Adrenal gland (tissue), 5 donors: ENCODE measurements around the gene PLEKHG4B.

Experiments
- CTCF ChIP-seq, 6 experiments: fragments of 450-650 bp in 4 of 6; fragments of 200-600 bp in 2 of 6; sonication (generic) in 1 of 6; IDR thresholded peaks; 1 replicate in 5 of 6; 2 replicates in 1 of 6; pipeline versions ENCODE4 v1.5.1 to v1.8.0; 2016 to 2021; ENCODE audit warnings: antibody characterized with exemption in 6 of 6, mild to moderate bottlenecking in 2 of 6, moderate library complexity in 1 of 6
- POLR2A ChIP-seq, 2 donors: fragments of 450-650 bp; IDR thresholded peaks; one replicate each; pipeline ENCODE4 v1.6.1; 2017; ENCODE audit warnings: antibody characterized with exemption in 2 of 2, mild to moderate bottlenecking in 2 of 2, moderate library complexity in 1 of 2
- donor health status: DM: no; HTN: no; CAD: no.

- TF ChIP-seq CTCF (IDR thresholded peaks at IDR 0.05), result no peak
- TF ChIP-seq POLR2A (IDR thresholded peaks at IDR 0.05), result no peak
Observed at GRCh38 chr5:171801-172331, 79.9 kb downstream of the PLEKHG4B start.
